Stomach (tissue), 9 donors: ENCODE results near the gene MTHFR. TPM values are rescaled to one million over a fixed set of nuclear protein-coding genes. Genes with fewer than 3 reads are reported as not detected.

Source experiments
- DNase-seq, 2 donors: peaks; one replicate each; pipeline versions ENCODE4 v3.0.0 to v3.0.0-alpha.2; 2013 to 2019
- H3K27ac ChIP-seq, 5 donors: fragments of 200-600 bp in 4 of 5; sonication (generic) in 4 of 5; one replicate each; pipeline ENCODE4 v1.5.1; 2013 to 2019; ENCODE audit warnings: mild to moderate bottlenecking in 1 of 5, moderate library complexity in 1 of 5
- H3K27me3 ChIP-seq, 3 donors: fragments of 200-600 bp; sonication (generic); one replicate each; pipeline ENCODE4 v1.5.1; 2017 to 2019; ENCODE audit warnings: mixed run types in 1 of 3
- H3K36me3 ChIP-seq, 4 donors: fragments of 200-600 bp; sonication (generic); 1 replicate in 3 of 4; 2 replicates in 1 of 4; pipeline ENCODE4 v1.5.1; 2016 to 2019
- H3K4me1 ChIP-seq, 4 donors: fragments of 200-600 bp; sonication (generic); one replicate each; pipeline ENCODE4 v1.5.1; 2016 to 2019
- H3K4me3 ChIP-seq, 4 donors: fragments of 200-600 bp; sonication (generic) in 3 of 4; one replicate each; pipeline ENCODE4 v1.5.1; 2016 to 2019; ENCODE audit warnings: mild to moderate bottlenecking in 1 of 4
- H3K9me3 ChIP-seq, 4 donors: fragments of 200-600 bp; sonication (generic); one replicate each; pipeline ENCODE4 v1.5.1; 2016 to 2019
- CTCF ChIP-seq, 7 experiments: fragments of 450-650 bp in 4 of 7; fragments of 200-600 bp in 3 of 7; sonication (generic) in 3 of 7; IDR thresholded peaks; one replicate each; pipeline ENCODE4 v1.5.1; 2016 to 2019; ENCODE audit warnings: antibody characterized with exemption in 7 of 7, control low read depth in 2 of 7, mild to moderate bottlenecking in 1 of 7
- EP300 ChIP-seq: sonication (generic); formaldehyde crosslinking; IDR thresholded peaks from one replicate; pipeline ENCODE4 v1.6.1; 2017; ENCODE audit warnings: antibody characterized with exemption
- POLR2A ChIP-seq, 4 donors: fragments of 450-650 bp; IDR thresholded peaks; one replicate each; pipeline ENCODE4 v1.6.1; 2016; ENCODE audit warnings: antibody characterized with exemption in 4 of 4, control low read depth in 2 of 4, mild to moderate bottlenecking in 1 of 4, moderate library complexity in 1 of 4
- POLR2AphosphoS5 ChIP-seq, 3 donors: sonication (generic); formaldehyde crosslinking; IDR thresholded peaks; one replicate each; pipeline ENCODE4 v1.6.1; 2016; ENCODE audit warnings: antibody characterized with exemption in 3 of 3
- WGBS, 5 donors: extraction: QIAGEN DNeasy Blood & Tissue Kit in 3 of 5; methylation state at CpG; one replicate each; pipeline versions ENCODE4 v1.1.5 to v1.1.7; 2013 to 2018; 5-methylcytosine and 5-hydroxymethylcytosine counted together
- intact Hi-C: fragments of 100-400 bp; cut with DNase I; formaldehyde crosslinking; loops from one replicate; pipeline ENCODE4 v1.15.1; 2023; ENCODE audit warnings: low total_unique reads
- polyA plus RNA-seq, 3 donors: library from polyadenylated mRNA; stranded (reverse); fragments of 200-250 nt; gene quantifications; one replicate each; pipeline ENCODE4 v1.2.3, GENCODE V29; 2013
- total RNA-seq, 5 donors: library from RNA; depleted of rRNA; stranded (reverse); fragments of >200 nt; gene quantifications; one replicate each; pipeline versions ENCODE4 v1.1.0 to v1.2.3, GENCODE V29; 2014 to 2016
- donor health status: healthy with polysubstance abuse.
- donor health status: Bipolar disorder and iron deficiency.
- donor health status: healthy.

The MTHFR gene
- total and polyA plus RNA-seq, 8 donors, result 5.3 to 171 (median 49.1) TPM

- Histone ChIP-seq H3K27me3 (no peaks in the 10 kb centered on the region), H3K4me3 (no peak overlapping the region), H3K4me1 (peaks cover 56 to 76% (median 68%) of the 10 kb centered on the region in 4 donors), H3K36me3 (peaks cover 23 to 58% (median 53%) of the 10 kb centered on the region in 4 donors), H3K9me3 (no peaks in the 10 kb centered on the region), H3K27ac (peak overlapping the region; percentile 72 to 97 (median 93))
- 38 to 54% (median 49%) methylated on average over 18 to 19 of the region's 19 CpGs for WGBS, 5 donors
- DNase-seq, result peak; percentile 92 to 96
- intact Hi-C loops, result loop anchor here (10.0 kb wide), 1 partner anchor 56 kb away; the partner anchor contains the start of gene AGTRAP
- TF ChIP-seq EP300, result peak; percentile 98
- peak in 1 of 4 donors; percentile 35 for TF ChIP-seq POLR2A (IDR thresholded peaks at IDR 0.05)
- TF ChIP-seq CTCF (IDR thresholded peaks at IDR 0.05), result no peak
- peak; percentile 92 to 97 (median 97) for TF ChIP-seq POLR2AphosphoS5 (IDR thresholded peaks at IDR 0.05)
Observed at GRCh38 chr1:11790880-11791715, 14.7 kb downstream of the MTHFR start.

GRCh38 chr1:11790101-11790879, 15.5 kb downstream of the MTHFR start:
- Histone ChIP-seq H3K36me3 (peaks cover 17 to 50% (median 45%) of the 10 kb centered on the region in 4 donors), H3K4me3 (no peak overlapping the region), H3K9me3 (no peaks in the 10 kb centered on the region), H3K27ac (peak overlapping the region; percentile 58 to 97 (median 93)), H3K27me3 (no peaks in the 10 kb centered on the region), H3K4me1 (peaks cover 59 to 84% (median 73%) of the 10 kb centered on the region in 4 donors)
- intact Hi-C loops, result loop anchor here (10.0 kb wide), 1 partner anchor 55 kb away; the partner anchor contains the start of gene AGTRAP
- DNase-seq, result no peak
- WGBS, 5 donors, result 66 to 78% (median 74%) methylated on average over 16 to 20 of the region's 20 CpGs
- TF ChIP-seq POLR2AphosphoS5 (IDR thresholded peaks at IDR 0.05) (no peak), CTCF (IDR thresholded peaks at IDR 0.05) (no peak), POLR2A (IDR thresholded peaks at IDR 0.05) (no peak), EP300 (no peak)

GRCh38 chr1:11789126-11790067, 16.4 kb downstream of the MTHFR start:
- Histone ChIP-seq H3K9me3 (no peaks in the 10 kb centered on the region), H3K27me3 (no peaks in the 10 kb centered on the region), H3K36me3 (peaks cover 8 to 41% (median 36%) of the 10 kb centered on the region in 4 donors), H3K4me1 (peaks cover 66 to 88% (median 82%) of the 10 kb centered on the region in 4 donors), H3K27ac (peak overlapping the region; percentile 58 to 97 (median 93)), H3K4me3 (no peak overlapping the region)
- no peak for DNase-seq
- TF ChIP-seq CTCF (IDR thresholded peaks at IDR 0.05) (no peak), EP300 (no peak), POLR2A (IDR thresholded peaks at IDR 0.05) (no peak), POLR2AphosphoS5 (IDR thresholded peaks at IDR 0.05) (no peak)
- 67 to 75% (median 71%) methylated on average over 11 to 13 of the region's 13 CpGs for WGBS, 5 donors
- intact Hi-C loops, result loop anchor here (10.0 kb wide), 1 partner anchor 55 kb away; the partner anchor contains the start of gene AGTRAP
